Nephron progenitor cell (in vitro differentiated cells): ENCODE data around the gene KCNK18.

ENCODE experiments used
- DNase-seq: peaks from one replicate; pipeline ENCODE4 v3.0.0; 2021
- H3K27ac Mint-ChIP-seq: 2 replicates; pipeline ENCODE4 v1.8.0; 2021; ENCODE audit warnings: mild to moderate bottlenecking, moderate library complexity, mixed read lengths
- H3K27me3 Mint-ChIP-seq: 2 replicates; pipeline ENCODE4 v1.8.0; 2021; ENCODE audit warnings: mild to moderate bottlenecking, low read depth, mixed read lengths; ENCODE audit not compliant: poor library complexity
- H3K36me3 Mint-ChIP-seq: 2 replicates; pipeline ENCODE4 v1.8.0; 2021; ENCODE audit warnings: low read depth, mixed read lengths
- H3K4me1 Mint-ChIP-seq: 2 replicates; pipeline ENCODE4 v1.8.0; 2021; ENCODE audit warnings: mixed read lengths
- H3K4me3 Mint-ChIP-seq: 2 replicates; pipeline ENCODE4 v1.8.0; 2021; ENCODE audit warnings: mild to moderate bottlenecking, moderate library complexity, mixed read lengths
- H3K9me3 Mint-ChIP-seq: 2 replicates; pipeline ENCODE4 v1.8.0; 2021; ENCODE audit warnings: mild to moderate bottlenecking, moderate library complexity, mixed read lengths
- TF ChIP-seq, protein P1 (sequence below): fragments of 200-600 bp; sonication (generic); IDR thresholded peaks from 2 replicates; pipeline ENCODE4 v1.5.0; 2021; ENCODE audit warnings: antibody characterized with exemption

KCNK18 gene

DNA sequence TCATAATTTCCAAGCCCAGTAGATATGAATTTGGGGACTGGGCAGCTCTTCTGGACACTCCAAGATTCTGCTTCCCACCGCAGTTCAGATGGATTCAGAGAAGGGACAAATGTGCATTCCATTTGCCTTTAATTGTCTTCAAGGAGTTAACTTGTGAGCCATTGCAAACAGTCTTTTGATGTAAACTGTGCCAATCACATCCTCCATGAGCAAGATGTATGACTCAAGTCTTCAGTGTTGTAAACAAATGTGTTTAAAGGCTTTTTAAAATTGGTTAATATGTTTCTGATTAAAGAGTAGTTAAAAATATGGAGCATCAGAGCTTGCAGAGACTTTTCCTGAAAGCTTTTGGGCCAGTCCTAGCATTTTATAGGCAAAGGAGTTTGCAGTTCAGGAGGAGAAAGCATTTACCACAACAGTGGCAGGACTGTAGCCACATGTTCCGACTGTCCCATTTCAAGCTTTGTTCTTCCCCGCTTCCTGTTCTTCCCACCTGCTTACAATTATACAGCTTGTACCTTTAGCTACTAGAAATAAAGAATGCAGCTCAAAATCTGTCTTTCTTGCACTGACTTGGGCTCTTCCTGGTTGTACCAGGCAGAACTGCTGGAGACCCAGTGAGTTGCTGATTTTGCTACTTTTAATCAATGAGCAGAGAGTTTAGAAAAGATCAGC is 49.8 kb downstream of the KCNK18 start:
- peaks cover 24% of the 10 kb centered on the region for H3K4me1 Mint-ChIP-seq
- TF ChIP-seq, protein P1, sequence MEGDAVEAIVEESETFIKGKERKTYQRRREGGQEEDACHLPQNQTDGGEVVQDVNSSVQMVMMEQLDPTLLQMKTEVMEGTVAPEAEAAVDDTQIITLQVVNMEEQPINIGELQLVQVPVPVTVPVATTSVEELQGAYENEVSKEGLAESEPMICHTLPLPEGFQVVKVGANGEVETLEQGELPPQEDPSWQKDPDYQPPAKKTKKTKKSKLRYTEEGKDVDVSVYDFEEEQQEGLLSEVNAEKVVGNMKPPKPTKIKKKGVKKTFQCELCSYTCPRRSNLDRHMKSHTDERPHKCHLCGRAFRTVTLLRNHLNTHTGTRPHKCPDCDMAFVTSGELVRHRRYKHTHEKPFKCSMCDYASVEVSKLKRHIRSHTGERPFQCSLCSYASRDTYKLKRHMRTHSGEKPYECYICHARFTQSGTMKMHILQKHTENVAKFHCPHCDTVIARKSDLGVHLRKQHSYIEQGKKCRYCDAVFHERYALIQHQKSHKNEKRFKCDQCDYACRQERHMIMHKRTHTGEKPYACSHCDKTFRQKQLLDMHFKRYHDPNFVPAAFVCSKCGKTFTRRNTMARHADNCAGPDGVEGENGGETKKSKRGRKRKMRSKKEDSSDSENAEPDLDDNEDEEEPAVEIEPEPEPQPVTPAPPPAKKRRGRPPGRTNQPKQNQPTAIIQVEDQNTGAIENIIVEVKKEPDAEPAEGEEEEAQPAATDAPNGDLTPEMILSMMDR = no peak
- no peak for DNase-seq
- H3K36me3 Mint-ChIP-seq = no peaks in the 10 kb centered on the region
- peaks cover 41% of the 10 kb centered on the region for H3K27me3 Mint-ChIP-seq
- H3K4me3 Mint-ChIP-seq = no peak overlapping the region
- no peaks in the 10 kb centered on the region for H3K9me3 Mint-ChIP-seq
- H3K27ac Mint-ChIP-seq = no peak overlapping the region

DNA sequence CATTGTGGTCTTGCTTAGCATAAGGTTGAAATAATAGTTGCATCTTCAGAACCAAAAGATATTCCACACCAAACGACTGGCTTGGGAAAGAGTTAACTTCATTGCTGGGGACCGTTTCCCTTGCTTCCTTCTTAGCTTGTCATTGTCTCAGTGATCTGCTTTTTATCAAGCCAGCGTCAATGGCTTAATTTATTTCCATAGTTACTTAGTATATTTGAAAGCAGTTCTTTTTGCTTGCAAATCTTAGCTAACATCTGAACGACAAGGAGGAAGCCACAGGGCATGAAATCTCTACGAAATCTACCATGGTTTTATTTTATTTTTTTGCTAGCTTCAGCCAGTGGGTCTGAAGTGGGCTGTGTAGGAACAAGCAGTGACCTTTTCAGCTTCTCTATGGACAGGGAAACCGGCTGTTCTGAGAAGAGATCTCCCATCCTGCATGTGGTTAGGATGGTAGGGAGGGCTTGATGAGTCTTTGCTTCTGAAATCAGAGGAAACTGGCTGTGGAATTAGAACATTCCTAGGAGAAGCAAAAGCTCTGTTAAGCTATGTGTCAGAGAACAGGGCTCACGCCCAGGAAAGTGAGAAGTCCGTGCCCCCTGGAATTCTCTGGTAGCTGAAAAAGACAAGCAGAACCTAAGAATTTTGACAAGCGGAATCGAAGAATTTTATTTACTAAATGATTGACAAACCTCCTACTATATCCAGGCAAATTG is 51.6 kb downstream of the KCNK18 start:
- Mint-ChIP-seq H3K27ac (no peak overlapping the region), H3K36me3 (no peaks in the 10 kb centered on the region), H3K4me1 (peaks cover 26% of the 10 kb centered on the region), H3K9me3 (no peaks in the 10 kb centered on the region), H3K4me3 (no peak overlapping the region), H3K27me3 (peaks cover 23% of the 10 kb centered on the region)
- TF ChIP-seq, protein P1 = no peak
- no peak for DNase-seq

DNA sequence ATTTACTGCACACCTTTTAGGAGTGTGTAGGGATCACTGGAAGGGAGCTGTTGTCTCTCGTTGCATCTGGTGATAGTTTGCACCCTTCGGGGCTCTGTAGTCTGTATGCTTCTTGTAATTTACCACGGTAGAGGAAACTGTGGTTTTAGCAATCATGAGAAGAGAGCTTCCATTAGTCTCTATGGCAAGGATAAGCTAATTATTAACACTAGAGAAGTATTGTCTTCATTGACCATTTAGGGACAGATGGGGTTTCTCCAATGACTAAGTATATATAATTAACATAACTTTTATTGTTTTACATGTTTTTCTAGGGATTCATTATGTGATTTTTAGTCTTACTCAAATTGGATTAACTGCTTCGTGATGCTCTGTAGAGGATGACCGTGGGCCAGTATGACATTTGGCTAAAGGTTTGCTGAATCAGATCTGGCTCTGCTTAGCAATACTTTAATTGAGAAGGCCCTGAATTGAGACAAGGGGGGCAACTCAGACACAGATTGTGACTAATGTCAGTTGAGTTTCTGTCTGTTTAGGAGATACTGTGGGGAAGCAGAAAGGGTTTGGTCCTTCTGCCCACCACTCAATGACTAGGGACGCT is 52.3 kb downstream of the KCNK18 start:
- H3K27me3 Mint-ChIP-seq = peaks cover 21% of the 10 kb centered on the region
- peaks cover 31% of the 10 kb centered on the region for H3K4me1 Mint-ChIP-seq
- DNase-seq = no peak
- TF ChIP-seq, protein P1 = no peak
- H3K9me3 Mint-ChIP-seq = no peaks in the 10 kb centered on the region
- no peak overlapping the region for H3K27ac Mint-ChIP-seq
- no peaks in the 10 kb centered on the region for H3K36me3 Mint-ChIP-seq
- no peak overlapping the region for H3K4me3 Mint-ChIP-seq

DNA sequence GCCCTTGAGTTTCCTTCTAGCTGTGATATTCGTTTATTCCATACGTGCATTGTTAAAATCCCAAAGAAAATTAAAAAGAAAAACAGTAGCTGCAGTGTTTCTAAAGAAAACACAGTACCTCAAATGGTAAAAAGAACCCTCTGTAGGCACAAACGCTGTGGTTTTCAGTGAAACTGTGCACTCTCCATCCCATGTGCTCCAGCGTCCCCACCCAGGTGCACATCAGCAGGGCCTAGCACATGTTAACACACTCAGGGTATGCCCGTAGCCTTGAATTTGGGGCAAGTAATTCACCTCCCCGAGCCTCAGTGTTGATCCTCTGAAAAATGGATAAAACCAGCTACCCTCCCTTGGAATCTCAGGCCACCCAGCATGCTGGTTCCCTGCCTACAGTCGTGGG is 53.1 kb downstream of the KCNK18 start:
- no peak overlapping the region for H3K4me3 Mint-ChIP-seq
- peaks cover 18% of the 10 kb centered on the region for H3K27me3 Mint-ChIP-seq
- DNase-seq = no peak

DNA sequence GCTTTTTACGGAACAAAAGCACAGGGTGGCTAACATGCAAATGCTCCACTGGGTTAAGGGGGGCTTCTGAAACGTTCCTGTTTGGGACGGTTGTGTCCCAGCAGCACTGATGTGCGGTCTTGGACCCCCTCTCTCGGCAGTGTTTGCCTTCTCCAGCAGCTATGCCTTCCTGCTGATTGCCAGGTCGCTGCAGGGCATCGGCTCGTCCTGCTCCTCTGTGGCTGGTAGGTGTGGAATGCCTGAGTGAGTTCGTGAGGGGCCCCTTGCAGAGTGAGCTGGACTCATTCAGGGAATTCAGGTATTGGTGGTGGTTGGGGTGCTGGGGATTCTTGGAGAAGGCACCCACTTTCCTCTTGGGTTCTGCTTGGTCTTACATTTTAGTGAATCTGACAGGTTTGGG is 56.6 kb downstream of the KCNK18 start:
- Mint-ChIP-seq H3K27me3 (peaks cover 27% of the 10 kb centered on the region), H3K9me3 (no peaks in the 10 kb centered on the region), H3K4me3 (no peak overlapping the region), H3K27ac (no peak overlapping the region), H3K36me3 (no peaks in the 10 kb centered on the region), H3K4me1 (peaks cover 45% of the 10 kb centered on the region)
- DNase-seq = no peak
- TF ChIP-seq, protein P1 = no peak

More for the DNA sequence above, 53.1 kb downstream of the KCNK18 start:
- TF ChIP-seq, protein P1 = no peak
- Mint-ChIP-seq H3K9me3 (no peaks in the 10 kb centered on the region), H3K4me1 (peaks cover 37% of the 10 kb centered on the region), H3K36me3 (no peaks in the 10 kb centered on the region), H3K27ac (no peak overlapping the region)
